Mucosa of descending colon (tissue), 3 donors: ENCODE measurements around the gene NUAK1. TPM values are rescaled to one million over a fixed set of nuclear protein-coding genes. Genes with fewer than 3 reads are reported as not detected.

Source experiments
- ATAC-seq: fragments of 200-7000 bp; cut with Tn5 transposase; one replicate; pipeline ENCODE4 v1.9.1; 2020; ENCODE audit warnings: mild to moderate bottlenecking, moderate library complexity
- DNase-seq, 3 donors: peaks; one replicate each; pipeline ENCODE4 v3.0.0-alpha.2; 2020
- H3K36me3 ChIP-seq: fragments of 200-600 bp; one replicate; pipeline ENCODE4 v1.8.0; 2021; ENCODE audit warnings: low read depth, mild to moderate bottlenecking
- H3K4me1 ChIP-seq: fragments of 200-600 bp; one replicate; pipeline ENCODE4 v1.8.0; 2021; ENCODE audit warnings: low read depth, mild to moderate bottlenecking
- H3K4me3 ChIP-seq: fragments of 200-600 bp; one replicate; pipeline ENCODE4 v1.8.0; 2021; ENCODE audit warnings: mild to moderate bottlenecking
- H3K9me3 ChIP-seq: fragments of 200-600 bp; one replicate; pipeline ENCODE4 v1.8.0; 2021; ENCODE audit warnings: mild to moderate bottlenecking
- CTCF ChIP-seq: fragments of 200-600 bp; IDR thresholded peaks from one replicate; pipeline ENCODE4 v1.8.0; 2022; ENCODE audit warnings: antibody characterized with exemption, mild to moderate bottlenecking
- intact Hi-C, 2 donors: fragments of 100-400 bp; cut with DNase I in 1 of 2; cut with micrococcal nuclease in 1 of 2; formaldehyde crosslinking; loops; one replicate each; pipeline versions ENCODE4 v1.11.0 to v1.11.1; 2022; cut with DNase I, micrococcal nuclease
- total RNA-seq, 3 donors: library from RNA; stranded (reverse); fragmentation: NEBNext Ultra II Directional in 2 of 3; extraction: Animal tissue kit (Norgen Biotek cat#: 25700) in 2 of 3; gene quantifications; one replicate each; pipeline versions ENCODE4 v1.2.1 to v1.2.4, GENCODE V29; 2021 to 2023
- donor health status: DM: no; HTN: no; CAD: no; lungs with moderate emphysema.
- donor health status: DM: no; HTN: no; CAD: no.
- donor health status: DM: no; HTN: yes; CAD: no.

Gene NUAK1
- total RNA-seq, 3 donors from 2014 or later, result 4.9 to 6.8 (median 5.4) TPM

- peaks cover 7% of the 10 kb centered on the region for H3K4me1 ChIP-seq
- H3K4me3 ChIP-seq, result no peak overlapping the region
- intact Hi-C loops, result loop anchor here (5.0 to 10.0 kb wide), 4 partner anchors 103 to 715 kb away; no protein-coding TSS in a partner anchor
- DNase-seq (no peak), ATAC-seq (no peak)
- TF ChIP-seq CTCF, result no peak
- no peaks in the 10 kb centered on the region for H3K9me3 ChIP-seq
- no peaks in the 10 kb centered on the region for H3K36me3 ChIP-seq
These were observed 1.0 kb downstream of the NUAK1 start for GRCh38 chr12:106137530-106138356.

DNA sequence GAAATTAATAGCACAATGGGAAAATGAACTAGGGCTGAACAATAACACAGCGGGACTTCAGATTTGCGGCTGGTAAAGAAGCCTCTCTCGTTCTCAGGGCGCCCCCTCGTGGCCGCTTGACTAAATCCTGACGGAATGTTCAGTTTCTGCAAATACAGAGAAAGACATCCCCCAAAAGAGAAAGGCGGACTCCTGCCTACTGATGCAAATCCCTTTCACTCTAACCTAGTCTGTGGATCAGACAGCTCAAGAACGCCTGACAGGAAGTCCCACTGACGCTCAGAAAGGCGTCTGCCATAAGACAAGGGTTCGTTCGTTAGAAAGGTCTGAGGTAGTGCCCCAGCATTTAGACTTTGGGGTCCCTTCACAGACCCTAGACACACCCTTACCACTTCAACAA, 2.5 kb downstream of the NUAK1 start:
- ATAC-seq (peak; percentile 41), DNase-seq (peak; percentile 78 to 95 (median 87))
- intact Hi-C loops, result loop anchor here (5.0 to 10.0 kb wide), 4 partner anchors 101 to 714 kb away; no protein-coding TSS in a partner anchor
- TF ChIP-seq CTCF, result no peak
- no peaks in the 10 kb centered on the region for H3K36me3 ChIP-seq
- no peak overlapping the region for H3K4me3 ChIP-seq
- no peaks in the 10 kb centered on the region for H3K9me3 ChIP-seq
- H3K4me1 ChIP-seq, result peaks cover 7% of the 10 kb centered on the region

- no peak overlapping the region for H3K4me3 ChIP-seq
- TF ChIP-seq CTCF, result no peak
- no peaks in the 10 kb centered on the region for H3K9me3 ChIP-seq
- intact Hi-C loops, result loop anchor here (5.0 to 10.0 kb wide), 4 partner anchors 101 to 713 kb away; no protein-coding TSS in a partner anchor
- DNase-seq, result no peak
- no peaks in the 10 kb centered on the region for H3K36me3 ChIP-seq
- peaks cover 7% of the 10 kb centered on the region for H3K4me1 ChIP-seq
- ATAC-seq, result no peak
These were observed 3.0 kb downstream of the NUAK1 start for GRCh38 chr12:106135781-106136180.

- DNase-seq (no peak), ATAC-seq (no peak)
- no peak overlapping the region for H3K4me3 ChIP-seq
- TF ChIP-seq CTCF, result no peak
- intact Hi-C loops, result loop anchor here (5.0 to 10.0 kb wide), 4 partner anchors 100 to 713 kb away; no protein-coding TSS in a partner anchor
- H3K9me3 ChIP-seq, result no peaks in the 10 kb centered on the region
- peaks cover 7% of the 10 kb centered on the region for H3K4me1 ChIP-seq
- no peaks in the 10 kb centered on the region for H3K36me3 ChIP-seq
These were observed 3.7 kb downstream of the NUAK1 start for GRCh38 chr12:106135075-106135474.

GRCh38 chr12:106134294-106134949, 4.3 kb downstream of the NUAK1 start:
- ATAC-seq (no peak), DNase-seq (no peak)
- TF ChIP-seq CTCF, result no peak
- H3K4me1 ChIP-seq, result peaks cover 5% of the 10 kb centered on the region
- no peak overlapping the region for H3K4me3 ChIP-seq
- intact Hi-C loops, result loop anchor here (10.0 kb wide), 3 partner anchors 100 to 570 kb away; no protein-coding TSS in a partner anchor
- H3K36me3 ChIP-seq, result no peaks in the 10 kb centered on the region
- H3K9me3 ChIP-seq, result no peaks in the 10 kb centered on the region
